Suprapubic skin (tissue), 4 donors: ENCODE data around the gene CLDN8. TPM values are rescaled to one million over a fixed set of nuclear protein-coding genes. Genes with fewer than 3 reads are reported as not detected.

Source experiments
- DNase-seq, 2 donors: peaks; one replicate each; pipeline ENCODE4 v3.0.0-alpha.2; 2019; ENCODE audit warnings: low spot score in 2 of 2
- H3K27ac ChIP-seq: fragments of 200-600 bp; sonication (generic); one replicate; pipeline ENCODE4 v1.5.1; 2019
- H3K27me3 ChIP-seq: fragments of 200-600 bp; sonication (generic); one replicate; pipeline ENCODE4 v1.5.1; 2019
- H3K36me3 ChIP-seq: fragments of 200-600 bp; sonication (generic); one replicate; pipeline ENCODE4 v1.5.1; 2019
- H3K4me1 ChIP-seq: fragments of 200-600 bp; sonication (generic); one replicate; pipeline ENCODE4 v1.5.1; 2019
- H3K4me3 ChIP-seq: fragments of 200-600 bp; sonication (generic); one replicate; pipeline ENCODE4 v1.5.1; 2019; ENCODE audit warnings: mild to moderate bottlenecking
- H3K9me3 ChIP-seq: fragments of 200-600 bp; sonication (generic); one replicate; pipeline ENCODE4 v1.5.1; 2019
- EP300 ChIP-seq: sonication (generic); formaldehyde crosslinking; IDR thresholded peaks from one replicate; pipeline ENCODE4 v1.6.1; 2017; ENCODE audit warnings: antibody characterized with exemption
- POLR2A ChIP-seq, 2 donors: fragments of 450-650 bp; IDR thresholded peaks; one replicate each; pipeline ENCODE4 v1.6.1; 2017; ENCODE audit warnings: antibody characterized with exemption in 2 of 2, mild to moderate bottlenecking in 2 of 2, moderate library complexity in 2 of 2
- POLR2AphosphoS5 ChIP-seq, 3 donors: sonication (generic); formaldehyde crosslinking; IDR thresholded peaks; one replicate each; pipeline ENCODE4 v1.6.1; 2017; ENCODE audit warnings: antibody characterized with exemption in 3 of 3
- WGBS: methylation state at CpG from one replicate; pipeline ENCODE4 v1.1.5; 2018; 5-methylcytosine and 5-hydroxymethylcytosine counted together
- total RNA-seq, 4 donors: library from RNA; depleted of rRNA; stranded (reverse); fragments of >200 nt; gene quantifications; one replicate each; pipeline ENCODE4 v1.1.0, GENCODE V29; 2016
- TF ChIP-seq, protein P1 (sequence below), 2 donors: fragments of 200-600 bp in 1 of 2; fragments of 450-650 bp in 1 of 2; sonication (generic) in 1 of 2; IDR thresholded peaks; one replicate each; pipeline ENCODE4 v1.5.1; 2016 to 2019; ENCODE audit warnings: antibody characterized with exemption in 2 of 2, mild to moderate bottlenecking in 1 of 2, moderate library complexity in 1 of 2

Gene CLDN8
- total RNA-seq, 4 donors from 2014 or later = 16.5 to 35.9 (median 19.7) TPM

DNA sequence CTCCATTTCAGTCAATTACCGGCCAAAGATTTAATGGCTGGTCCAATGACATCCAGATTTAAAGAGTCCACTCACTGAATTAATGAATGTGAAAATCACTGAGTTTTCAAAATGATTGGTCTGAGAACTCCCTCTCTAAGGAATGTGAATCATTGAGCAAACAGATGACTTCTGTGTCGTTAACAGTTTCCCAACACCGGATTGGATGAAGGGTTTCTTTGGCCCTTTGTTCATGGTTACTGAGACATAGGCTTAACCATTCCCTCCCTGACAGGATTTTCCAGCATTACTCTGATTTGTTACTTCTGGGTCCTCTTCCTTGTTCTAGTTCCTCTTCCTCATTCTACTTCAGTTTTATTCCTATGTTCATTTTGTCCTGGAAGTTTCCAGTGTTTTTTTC is 47.8 kb downstream of the CLDN8 start:
- TF ChIP-seq, protein P1, sequence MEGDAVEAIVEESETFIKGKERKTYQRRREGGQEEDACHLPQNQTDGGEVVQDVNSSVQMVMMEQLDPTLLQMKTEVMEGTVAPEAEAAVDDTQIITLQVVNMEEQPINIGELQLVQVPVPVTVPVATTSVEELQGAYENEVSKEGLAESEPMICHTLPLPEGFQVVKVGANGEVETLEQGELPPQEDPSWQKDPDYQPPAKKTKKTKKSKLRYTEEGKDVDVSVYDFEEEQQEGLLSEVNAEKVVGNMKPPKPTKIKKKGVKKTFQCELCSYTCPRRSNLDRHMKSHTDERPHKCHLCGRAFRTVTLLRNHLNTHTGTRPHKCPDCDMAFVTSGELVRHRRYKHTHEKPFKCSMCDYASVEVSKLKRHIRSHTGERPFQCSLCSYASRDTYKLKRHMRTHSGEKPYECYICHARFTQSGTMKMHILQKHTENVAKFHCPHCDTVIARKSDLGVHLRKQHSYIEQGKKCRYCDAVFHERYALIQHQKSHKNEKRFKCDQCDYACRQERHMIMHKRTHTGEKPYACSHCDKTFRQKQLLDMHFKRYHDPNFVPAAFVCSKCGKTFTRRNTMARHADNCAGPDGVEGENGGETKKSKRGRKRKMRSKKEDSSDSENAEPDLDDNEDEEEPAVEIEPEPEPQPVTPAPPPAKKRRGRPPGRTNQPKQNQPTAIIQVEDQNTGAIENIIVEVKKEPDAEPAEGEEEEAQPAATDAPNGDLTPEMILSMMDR (IDR thresholded peaks at IDR 0.05) = no peak
- TF ChIP-seq EP300 (no peak), POLR2AphosphoS5 (IDR thresholded peaks at IDR 0.05) (no peak), POLR2A (IDR thresholded peaks at IDR 0.05) (no peak)
- WGBS = 79% methylated on average over 3 of the region's 3 CpGs
- Histone ChIP-seq H3K27ac (no peak overlapping the region), H3K27me3 (no peaks in the 10 kb centered on the region), H3K9me3 (no peaks in the 10 kb centered on the region), H3K36me3 (no peaks in the 10 kb centered on the region), H3K4me1 (no peaks in the 10 kb centered on the region), H3K4me3 (no peak overlapping the region)
- no peak for DNase-seq

- H3K9me3 ChIP-seq = no peaks in the 10 kb centered on the region
- no peak for DNase-seq
- no peaks in the 10 kb centered on the region for H3K27me3 ChIP-seq
- no peaks in the 10 kb centered on the region for H3K36me3 ChIP-seq
- H3K27ac ChIP-seq = no peak within 1 kb of the TSS
- H3K4me1 ChIP-seq = no peaks in the 10 kb centered on the region
- TF ChIP-seq POLR2A (IDR thresholded peaks at IDR 0.05) (no peak), POLR2AphosphoS5 (IDR thresholded peaks at IDR 0.05) (no peak), EP300 (no peak)
- TF ChIP-seq, protein P1 (IDR thresholded peaks at IDR 0.05) = no peak
- no peak within 1 kb of the TSS for H3K4me3 ChIP-seq
- 61% methylated on average over 1 of the region's 1 CpG for WGBS
Observed at GRCh38 chr21:30166705-30167104, 49.2 kb downstream of the CLDN8 start, which contains the start of gene CLDN17. Gene CLDN17 (minus strand): TSS chr21:30166805. CDS start chr21:30166617, 188 bp downstream.

GRCh38 chr21:30166171-30166570 is 49.7 kb downstream of the CLDN8 start:
- no peak for DNase-seq
- TF ChIP-seq, protein P1 (IDR thresholded peaks at IDR 0.05) = no peak
- TF ChIP-seq POLR2A (IDR thresholded peaks at IDR 0.05) (no peak), POLR2AphosphoS5 (IDR thresholded peaks at IDR 0.05) (no peak), EP300 (no peak)
- WGBS = 97% methylated on average over 9 of the region's 9 CpGs
- Histone ChIP-seq H3K4me3 (no peak overlapping the region), H3K36me3 (no peaks in the 10 kb centered on the region), H3K27ac (no peak overlapping the region), H3K27me3 (no peaks in the 10 kb centered on the region), H3K9me3 (no peaks in the 10 kb centered on the region), H3K4me1 (no peaks in the 10 kb centered on the region)

DNA sequence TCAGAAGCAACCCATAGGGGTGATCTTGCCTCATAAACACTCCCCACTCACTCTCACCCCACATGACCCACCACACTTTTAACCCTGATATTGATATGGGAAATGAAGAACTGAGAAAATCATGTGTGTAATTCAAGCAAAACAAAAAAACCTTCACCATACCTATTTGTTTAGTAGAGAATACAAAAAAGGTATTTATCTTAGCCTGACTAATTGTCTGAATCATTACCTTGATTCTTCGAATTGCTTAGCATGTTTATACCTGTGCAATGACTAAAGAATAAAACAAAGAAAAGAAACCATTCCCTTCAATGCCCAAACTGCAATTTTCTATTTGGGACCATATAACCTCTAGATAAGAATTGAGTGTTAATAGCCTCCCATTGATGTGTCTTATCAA is 51.1 kb downstream of the CLDN8 start:
- Histone ChIP-seq H3K4me1 (no peaks in the 10 kb centered on the region), H3K27ac (no peak overlapping the region), H3K27me3 (no peaks in the 10 kb centered on the region), H3K36me3 (no peaks in the 10 kb centered on the region), H3K4me3 (no peak overlapping the region), H3K9me3 (no peaks in the 10 kb centered on the region)
- WGBS = 62% methylated on average over 1 of the region's 1 CpG
- TF ChIP-seq EP300 (no peak), POLR2A (IDR thresholded peaks at IDR 0.05) (no peak)
- TF ChIP-seq, protein P1 (IDR thresholded peaks at IDR 0.05) = no peak
- no peak for DNase-seq

Other genes with a start within 250 kb of the CLDN8 start
- gene CLDN17, start 49.3 kb downstream of the CLDN8 start, total RNA-seq = not detected
- 1 to 10 TPM in 2 of 4 donors, under 1 TPM in 1, not detected in 1; 0.47 to 9.7 (median 4.5) TPM for gene KRTAP24-1, start 66.9 kb upstream of the CLDN8 start, total RNA-seq
- gene KRTAP25-1, start 73.4 kb upstream of the CLDN8 start, total RNA-seq = not detected
- gene KRTAP26-1, start 104.2 kb upstream of the CLDN8 start, total RNA-seq = 10 to 100 TPM in 1 of 4 donors, 1 to 10 TPM in 2, not detected in 1; 3.4 to 15.0 (median 3.9) TPM
- not detected for gene KRTAP27-1, start 121.6 kb upstream of the CLDN8 start, total RNA-seq
- not detected for gene KRTAP23-1, start 132.5 kb upstream of the CLDN8 start, total RNA-seq
- 10 to 100 TPM in 1 of 4 donors, not detected in 3; 10.7 TPM for gene KRTAP13-2, start 156.2 kb upstream of the CLDN8 start, total RNA-seq
- gene KRTAP13-1, start 179.9 kb upstream of the CLDN8 start, total RNA-seq = 1 to 10 TPM in 1 of 4 donors, not detected in 3; 9.5 TPM
- gene KRTAP13-3, start 209.8 kb upstream of the CLDN8 start, total RNA-seq = not detected
- not detected for gene KRTAP13-4, start 214.1 kb upstream of the CLDN8 start, total RNA-seq
- gene KRTAP15-1, start 224.2 kb upstream of the CLDN8 start, total RNA-seq = not detected